ENCODE results near the gene CTNNA2.

Gene CTNNA2

GRCh38 chr2:79512442-79513401, at the start of gene CTNNA2:
TSS of gene CTNNA2 (plus strand) at chr2:79513051.
- DNase-seq (ENCODE audit: low spot score), result peak; percentile 82

GRCh38 chr2:79487399-79487798, 25.5 kb upstream of the CTNNA2 start:
- no peak for DNase-seq (ENCODE audit: low spot score)

GRCh38 chr2:79511320-79511951, 1.4 kb upstream of the CTNNA2 start:
- DNase-seq (ENCODE audit: low spot score), result peak; percentile 4

GRCh38 chr2:79513711-79514110, 860 bp downstream of the CTNNA2 start:
- DNase-seq (ENCODE audit: low spot score), result no peak

- no peak for DNase-seq (ENCODE audit: low spot score)
Observed at GRCh38 chr2:79529636-79530035, 16.8 kb downstream of the CTNNA2 start.

GRCh38 chr2:79530443-79530842, 17.6 kb downstream of the CTNNA2 start:
- DNase-seq (ENCODE audit: low spot score), result no peak

GRCh38 chr2:79547568-79547967, 34.7 kb downstream of the CTNNA2 start:
- no peak for DNase-seq (ENCODE audit: low spot score)

GRCh38 chr2:79552653-79553052, 39.8 kb downstream of the CTNNA2 start:
- DNase-seq (ENCODE audit: low spot score), result no peak

GRCh38 chr2:79554899-79555298, 42.0 kb downstream of the CTNNA2 start:
- DNase-seq (ENCODE audit: low spot score), result no peak

GRCh38 chr2:79564065-79564464, 51.2 kb downstream of the CTNNA2 start:
- DNase-seq (ENCODE audit: low spot score), result no peak

GRCh38 chr2:79569048-79569447, 56.2 kb downstream of the CTNNA2 start:
- DNase-seq (ENCODE audit: low spot score), result no peak

GRCh38 chr2:79573895-79574674, 61.2 kb downstream of the CTNNA2 start:
- DNase-seq (ENCODE audit: low spot score), result no peak

- DNase-seq (ENCODE audit: low spot score), result no peak
Observed at GRCh38 chr2:79576451-79576850, 63.6 kb downstream of the CTNNA2 start.

GRCh38 chr2:79578952-79579351, 66.1 kb downstream of the CTNNA2 start:
- DNase-seq (ENCODE audit: low spot score), result no peak

- DNase-seq (ENCODE audit: low spot score), result no peak
Observed at GRCh38 chr2:79580175-79580574, 67.3 kb downstream of the CTNNA2 start.

- DNase-seq (ENCODE audit: low spot score), result peak; percentile 48
Observed at GRCh38 chr2:79585701-79586433, 73.0 kb downstream of the CTNNA2 start.

GRCh38 chr2:79591281-79591680, 78.4 kb downstream of the CTNNA2 start:
- no peak for DNase-seq (ENCODE audit: low spot score)

- no peak for DNase-seq (ENCODE audit: low spot score)
Observed at GRCh38 chr2:79593237-79593867, 80.5 kb downstream of the CTNNA2 start.

- DNase-seq (ENCODE audit: low spot score), result no peak
Observed at GRCh38 chr2:79596403-79596802, 83.6 kb downstream of the CTNNA2 start.

- DNase-seq (ENCODE audit: low spot score), result no peak
Observed at GRCh38 chr2:79604748-79605147, 91.9 kb downstream of the CTNNA2 start.

- DNase-seq (ENCODE audit: low spot score), result no peak
Observed at GRCh38 chr2:79611448-79612016, 98.7 kb downstream of the CTNNA2 start.

Measured in GM03348 (cell line).